ENCODE results near the gene IL11RA. TPM values are rescaled to one million over a fixed set of nuclear protein-coding genes. Genes with fewer than 3 reads are reported as not detected.

Gene IL11RA
- total RNA-seq, 2 experiments from 2014 or later = 26.5 to 26.7 TPM

- H3K27me3 Mint-ChIP-seq = no peaks in the 10 kb centered on the region
- H3K36me3 Mint-ChIP-seq = peaks cover 15% of the 10 kb centered on the region
- H3K4me1 Mint-ChIP-seq = peaks cover 29% of the 10 kb centered on the region
- DNase-seq (peak; percentile 90), ATAC-seq (peak; percentile 56)
- peak overlapping the region; percentile 90 for H3K27ac Mint-ChIP-seq
- peak overlapping the region; percentile 80 for H3K4me3 Mint-ChIP-seq
- CTCF ChIA-PET = interaction anchor here (0.6 to 10.8 kb wide), 10 partner anchors 8 to 52 kb away, joined by 3 to 124 read pairs (median 6); partner anchors contain the start of genes DCTN3, GALT, IL11RA and RPP25L
- H3K9me3 Mint-ChIP-seq (ENCODE audit: low read depth) = peaks cover 3% of the 10 kb centered on the region
Observed at GRCh38 chr9:34664281-34665066, 12.5 kb downstream of the IL11RA start.

- Mint-ChIP-seq H3K4me3 (peak overlapping the region; percentile 80), H3K27me3 (no peaks in the 10 kb centered on the region), H3K4me1 (peaks cover 29% of the 10 kb centered on the region), H3K36me3 (peaks cover 18% of the 10 kb centered on the region), H3K9me3 (ENCODE audit: low read depth) (peaks cover 3% of the 10 kb centered on the region), H3K27ac (peak overlapping the region; percentile 90)
- CTCF ChIA-PET = interaction anchor here (0.6 to 10.8 kb wide), 9 partner anchors 9 to 53 kb away, joined by 3 to 124 read pairs (median 5); partner anchors contain the start of genes DCTN3, GALT, IL11RA and RPP25L
- no peak for DNase-seq
- ATAC-seq = no peak
Observed at GRCh38 chr9:34665067-34665380, 13.0 kb downstream of the IL11RA start.

GRCh38 chr9:34665381-34666250 is 13.6 kb downstream of the IL11RA start:
- H3K36me3 Mint-ChIP-seq = peaks cover 23% of the 10 kb centered on the region
- peaks cover 29% of the 10 kb centered on the region for H3K4me1 Mint-ChIP-seq
- H3K27me3 Mint-ChIP-seq = no peaks in the 10 kb centered on the region
- H3K27ac Mint-ChIP-seq = peak overlapping the region; percentile 90
- H3K9me3 Mint-ChIP-seq (ENCODE audit: low read depth) = peaks cover 3% of the 10 kb centered on the region
- H3K4me3 Mint-ChIP-seq = peak overlapping the region; percentile 80
- CTCF ChIA-PET = interaction anchor here (0.6 to 10.8 kb wide), 8 partner anchors 9 to 53 kb away, joined by 3 to 124 read pairs (median 6); partner anchors contain the start of genes DCTN3, GALT, IL11RA and RPP25L
- DNase-seq = peak; percentile 94
- ATAC-seq = peak; percentile 83

GRCh38 chr9:34669809-34670562 is 18.0 kb downstream of the IL11RA start:
- ATAC-seq = no peak
- no peak overlapping the region for H3K4me3 Mint-ChIP-seq

GRCh38 chr9:34671307-34671706 is 19.3 kb downstream of the IL11RA start:
- H3K36me3 Mint-ChIP-seq = peaks cover 21% of the 10 kb centered on the region
- ATAC-seq (no peak), DNase-seq (no peak)
- no peak overlapping the region for H3K4me3 Mint-ChIP-seq
- H3K27ac Mint-ChIP-seq = no peak overlapping the region
- peaks cover 2% of the 10 kb centered on the region for H3K4me1 Mint-ChIP-seq
- CTCF ChIA-PET = interaction anchor here (1.9 kb wide), 1 partner anchor 30 kb away, joined by 14 read pairs; no protein-coding TSS in a partner anchor
- peaks cover 3% of the 10 kb centered on the region for H3K9me3 Mint-ChIP-seq (ENCODE audit: low read depth)
- no peaks in the 10 kb centered on the region for H3K27me3 Mint-ChIP-seq

More at GRCh38 chr9:34669809-34670562, 18.0 kb downstream of the IL11RA start:
- H3K36me3 Mint-ChIP-seq = peaks cover 23% of the 10 kb centered on the region
- H3K27ac Mint-ChIP-seq = no peak overlapping the region
- no peaks in the 10 kb centered on the region for H3K27me3 Mint-ChIP-seq
- peaks cover 3% of the 10 kb centered on the region for H3K9me3 Mint-ChIP-seq (ENCODE audit: low read depth)
- peaks cover 5% of the 10 kb centered on the region for H3K4me1 Mint-ChIP-seq
- CTCF ChIA-PET = interaction anchor here (1.9 kb wide), 1 partner anchor 31 kb away, joined by 14 read pairs; no protein-coding TSS in a partner anchor
- DNase-seq = no peak

- ATAC-seq (no peak), DNase-seq (no peak)
- H3K4me1 Mint-ChIP-seq = no peaks in the 10 kb centered on the region
- H3K27ac Mint-ChIP-seq = no peak overlapping the region
- CTCF ChIA-PET = interaction anchor here (1.2 to 2.5 kb wide), 3 partner anchors 11 to 28 kb away, joined by 3 to 20 read pairs (median 6); no protein-coding TSS in a partner anchor
- no peak overlapping the region for H3K4me3 Mint-ChIP-seq
- peaks cover 7% of the 10 kb centered on the region for H3K36me3 Mint-ChIP-seq
- H3K27me3 Mint-ChIP-seq = no peaks in the 10 kb centered on the region
- H3K9me3 Mint-ChIP-seq (ENCODE audit: low read depth) = no peaks in the 10 kb centered on the region
Observed at GRCh38 chr9:34674440-34674839, 22.5 kb downstream of the IL11RA start.

- H3K27ac Mint-ChIP-seq = no peak overlapping the region
- no peaks in the 10 kb centered on the region for H3K9me3 Mint-ChIP-seq (ENCODE audit: low read depth)
- peak; percentile 75 for ATAC-seq
- no peaks in the 10 kb centered on the region for H3K27me3 Mint-ChIP-seq
- DNase-seq = peak; percentile 71
- H3K36me3 Mint-ChIP-seq = peaks cover 4% of the 10 kb centered on the region
- H3K4me1 Mint-ChIP-seq = no peaks in the 10 kb centered on the region
- CTCF ChIA-PET = interaction anchor here (1.0 to 2.5 kb wide), 4 partner anchors 10 to 27 kb away, joined by 3 to 20 read pairs (median 5); no protein-coding TSS in a partner anchor
- H3K4me3 Mint-ChIP-seq = no peak overlapping the region
Observed at GRCh38 chr9:34675048-34675714, 23.2 kb downstream of the IL11RA start.

- CTCF ChIA-PET = interaction anchor here (1.0 to 2.5 kb wide), 3 partner anchors 11 to 27 kb away, joined by 4 to 20 read pairs (median 6); no protein-coding TSS in a partner anchor
Observed at GRCh38 chr9:34675869-34676268, 23.9 kb downstream of the IL11RA start.

GRCh38 chr9:34684145-34684544 is 32.2 kb downstream of the IL11RA start:
- DNase-seq = no peak
- H3K27ac Mint-ChIP-seq = no peak overlapping the region
- no peaks in the 10 kb centered on the region for H3K27me3 Mint-ChIP-seq
- H3K9me3 Mint-ChIP-seq (ENCODE audit: low read depth) = no peaks in the 10 kb centered on the region
- H3K36me3 Mint-ChIP-seq = peaks cover 2% of the 10 kb centered on the region
- CTCF ChIA-PET = interaction anchor here (1.0 kb wide), 1 partner anchor 16 kb away, joined by 3 read pairs; no protein-coding TSS in a partner anchor
- H3K4me3 Mint-ChIP-seq = no peak overlapping the region
- H3K4me1 Mint-ChIP-seq = no peaks in the 10 kb centered on the region
- ATAC-seq = no peak

More at GRCh38 chr9:34675869-34676268, 23.9 kb downstream of the IL11RA start:
- DNase-seq (no peak), ATAC-seq (no peak)
- H3K27ac Mint-ChIP-seq = no peak overlapping the region
- H3K4me1 Mint-ChIP-seq = no peaks in the 10 kb centered on the region
- no peaks in the 10 kb centered on the region for H3K9me3 Mint-ChIP-seq (ENCODE audit: low read depth)
- no peaks in the 10 kb centered on the region for H3K27me3 Mint-ChIP-seq
- H3K36me3 Mint-ChIP-seq = peaks cover 2% of the 10 kb centered on the region
- no peak overlapping the region for H3K4me3 Mint-ChIP-seq

GRCh38 chr9:34684816-34685215 is 32.8 kb downstream of the IL11RA start:
- CTCF ChIA-PET = no interaction called here
- Mint-ChIP-seq H3K9me3 (ENCODE audit: low read depth) (no peaks in the 10 kb centered on the region), H3K36me3 (peaks cover 2% of the 10 kb centered on the region), H3K4me1 (no peaks in the 10 kb centered on the region), H3K27ac (no peak overlapping the region), H3K27me3 (no peaks in the 10 kb centered on the region), H3K4me3 (no peak overlapping the region)
- DNase-seq = no peak
- no peak for ATAC-seq

GRCh38 chr9:34685591-34685990 is 33.6 kb downstream of the IL11RA start:
- no peak overlapping the region for H3K27ac Mint-ChIP-seq
- H3K4me3 Mint-ChIP-seq = no peak overlapping the region
- H3K27me3 Mint-ChIP-seq = no peaks in the 10 kb centered on the region
- CTCF ChIA-PET = no interaction called here
- no peak for ATAC-seq
- H3K4me1 Mint-ChIP-seq = no peaks in the 10 kb centered on the region
- no peaks in the 10 kb centered on the region for H3K9me3 Mint-ChIP-seq (ENCODE audit: low read depth)
- DNase-seq = no peak
- H3K36me3 Mint-ChIP-seq = peaks cover 2% of the 10 kb centered on the region

- DNase-seq (no peak), ATAC-seq (no peak)
- Mint-ChIP-seq H3K4me1 (no peaks in the 10 kb centered on the region), H3K4me3 (no peak overlapping the region), H3K36me3 (no peaks in the 10 kb centered on the region), H3K27ac (no peak overlapping the region), H3K27me3 (no peaks in the 10 kb centered on the region), H3K9me3 (ENCODE audit: low read depth) (no peaks in the 10 kb centered on the region)
- CTCF ChIA-PET = interaction anchor here (1.4 to 1.5 kb wide), 3 partner anchors 12 to 39 kb away, joined by 3 to 7 read pairs (median 4); partner anchors contain the start of gene GALT
Observed at GRCh38 chr9:34686231-34686630, 34.2 kb downstream of the IL11RA start.

Measured in activated CD8-positive, alpha-beta memory T cell treated with anti-CD3 and anti-CD28 coated beads, Interleukin-2, amount 10 ng/mL, durations not matched to agents 7 days and 5 days (primary cell).